CD4-positive, alpha-beta T cell (primary cell): Measurements from ENCODE around the gene LRP10. TPM values are rescaled to one million over a fixed set of nuclear protein-coding genes. Genes with fewer than 3 reads are reported as not detected.

Source experiments
- ATAC-seq: fragments of 200-7000 bp; cut with Tn5 transposase; one replicate; pipeline ENCODE4 v1.10.0; 2022; ENCODE audit warnings: mild to moderate bottlenecking; ENCODE audit not compliant: poor library complexity
- CTCF ChIA-PET: fragments of 350-600 bp; sonication (Branson Sonifier 250); formaldehyde crosslinking; loops from one replicate; lab custom pipeline; 2021; ENCODE audit warnings: antibody characterized with exemption, inconsistent platforms; lab: Charles Lee
- POLR2A ChIA-PET: fragments of 350-600 bp; sonication (Branson Sonifier 250); formaldehyde crosslinking; loops from one replicate; lab custom pipeline; 2021; ENCODE audit warnings: antibody characterized with exemption, inconsistent platforms; lab: Charles Lee
- DNase-seq, 14 experiments: peaks; one replicate each; pipeline ENCODE4 v3.0.0-alpha.2; 2013 to 2020; ENCODE audit warnings: mixed read lengths in 2 of 14
- H3K27ac ChIP-seq, 2 donors: one replicate each; pipeline versions ENCODE4 v1.5.1 to v1.7.0; 2013; ENCODE audit warnings: low read length in 2 of 2, low read depth in 1 of 2, mild to moderate bottlenecking in 1 of 2
- H3K27me3 ChIP-seq, 2 experiments: 1 replicate in 1 of 2; 2 replicates in 1 of 2; pipeline versions ENCODE4 v1.6.1 to v1.7.0; 2013; ENCODE audit warnings: low read length in 2 of 2, control low read depth in 1 of 2, mild to moderate bottlenecking in 1 of 2, moderate library complexity in 1 of 2; ENCODE audit not compliant: insufficient read depth in 2 of 2, control insufficient read depth in 1 of 2
- H3K36me3 ChIP-seq: one replicate; pipeline ENCODE4 v1.6.1; 2013; ENCODE audit warnings: low read length, control low read depth; ENCODE audit not compliant: insufficient read depth
- H3K4me1 ChIP-seq: one replicate; pipeline ENCODE4 v1.6.1; 2013; ENCODE audit warnings: low read length, control low read depth; ENCODE audit not compliant: insufficient read depth
- H3K4me3 ChIP-seq: one replicate; pipeline ENCODE4 v1.5.1; 2013; ENCODE audit warnings: mild to moderate bottlenecking, low read length, moderate library complexity
- H3K9me3 ChIP-seq, 2 experiments: 1 replicate in 1 of 2; 2 replicates in 1 of 2; pipeline versions ENCODE4 v1.6.1 to v1.7.0; 2013; ENCODE audit warnings: low read length in 2 of 2, mild to moderate bottlenecking in 2 of 2, control low read depth in 1 of 2, moderate library complexity in 1 of 2; ENCODE audit not compliant: control insufficient read depth in 1 of 2, insufficient read depth in 1 of 2
- H3K27ac Mint-ChIP-seq: one replicate; pipeline ENCODE4 v1.8.0; 2020; ENCODE audit warnings: mixed read lengths
- H3K27me3 Mint-ChIP-seq: one replicate; pipeline ENCODE4 v1.8.0; 2021; ENCODE audit warnings: mixed read lengths
- H3K36me3 Mint-ChIP-seq: one replicate; pipeline ENCODE4 v1.8.0; 2021; ENCODE audit warnings: low read depth, mixed read lengths
- H3K4me1 Mint-ChIP-seq: one replicate; pipeline ENCODE4 v1.8.0; 2021; ENCODE audit warnings: low read depth, mixed read lengths
- H3K4me3 Mint-ChIP-seq: one replicate; pipeline ENCODE4 v1.8.0; 2020; ENCODE audit warnings: mild to moderate bottlenecking, mixed read lengths
- H3K9me3 Mint-ChIP-seq: one replicate; pipeline ENCODE4 v1.8.0; 2020; ENCODE audit warnings: mixed read lengths
- CTCF ChIP-seq: fragments of 200-600 bp; IDR thresholded peaks from one replicate; pipeline ENCODE4 v1.8.0; 2022; ENCODE audit warnings: antibody characterized with exemption, mild to moderate bottlenecking
- intact Hi-C, 2 experiments: fragments of 100-400 bp; cut with DNase I in 1 of 2; cut with micrococcal nuclease in 1 of 2; formaldehyde crosslinking; loops; one replicate each; pipeline versions ENCODE4 v1.15.1 to v1.9.0; 2023 to 2025; cut with DNase I, micrococcal nuclease
- total RNA-seq, 174 experiments: library from RNA in 2 of 174; stranded (reverse) in 2 of 174; gene quantifications; one replicate each; pipeline ENCODE4 v1.2.3 and lab custom pipeline; 2021 to 2026

LRP10 gene
- total RNA-seq, 2 experiments from 2014 or later, result 52.4 to 54.6 TPM

GRCh38 chr14:22883173-22883976 lies 11.8 kb downstream of the LRP10 start, which contains the start of gene REM2:
REM2 (plus strand) TSS chr14:22883222; CDS start chr14:22883288, 66 bp downstream.
- Mint-ChIP-seq H3K4me3 (peak within 1 kb of the TSS; percentile 50), H3K9me3 (no peaks in the 10 kb centered on the region), H3K36me3 (peaks cover 18% of the 10 kb centered on the region), H3K27me3 (no peaks in the 10 kb centered on the region), H3K4me1 (peaks cover 61% of the 10 kb centered on the region), H3K27ac (peak within 1 kb of the TSS; percentile 93)
- H3K4me1 ChIP-seq, result peaks cover 49% of the 10 kb centered on the region
- no peak within 1 kb of the TSS for H3K27ac ChIP-seq
- H3K4me3 ChIP-seq, result no peak within 1 kb of the TSS
- no peaks in the 10 kb centered on the region for H3K9me3 ChIP-seq
- ChIA-PET POLR2A (interaction anchor here (0.8 to 8.8 kb wide), 7 partner anchors 11 to 117 kb away, joined by 3 to 97 read pairs (median 6); partner anchors contain the start of genes LRP10, OXA1L and RBM23), CTCF (interaction anchor here (1.2 to 6.1 kb wide), 3 partner anchors 12 to 186 kb away, joined by 3 to 67 read pairs (median 4); partner anchors contain the start of gene LRP10)
- no peak for DNase-seq
- intact Hi-C loops, result no loop called here
- no peak for ATAC-seq
- no peaks in the 10 kb centered on the region for H3K27me3 ChIP-seq
- peaks cover 13% of the 10 kb centered on the region for H3K36me3 ChIP-seq
- TF ChIP-seq CTCF, result no peak

GRCh38 chr14:22884076-22884737 lies 12.7 kb downstream of the LRP10 start:
- peak overlapping the region; percentile 50 for H3K4me3 Mint-ChIP-seq
- peaks cover 10% of the 10 kb centered on the region for H3K36me3 Mint-ChIP-seq
- POLR2A ChIA-PET, result interaction anchor here (0.7 to 8.8 kb wide), 7 partner anchors 12 to 314 kb away, joined by 3 to 97 read pairs (median 6); partner anchors contain the start of genes LRP10 and RBM23
- no peaks in the 10 kb centered on the region for H3K27me3 Mint-ChIP-seq
- H3K9me3 Mint-ChIP-seq, result no peaks in the 10 kb centered on the region
- no peak for TF ChIP-seq CTCF
- H3K4me3 ChIP-seq, result no peak overlapping the region
- no peak overlapping the region for H3K27ac ChIP-seq
- peak overlapping the region; percentile 93 for H3K27ac Mint-ChIP-seq
- H3K4me1 Mint-ChIP-seq, result peaks cover 64% of the 10 kb centered on the region
- no peak for ATAC-seq
- intact Hi-C loops, result no loop called here
- CTCF ChIA-PET, result interaction anchor here (1.5 to 6.1 kb wide), 2 partner anchors 13 to 62 kb away, joined by 3 to 67 read pairs; partner anchors contain the start of gene LRP10
- no peaks in the 10 kb centered on the region for H3K27me3 ChIP-seq
- peaks cover 5% of the 10 kb centered on the region for H3K36me3 ChIP-seq
- no peaks in the 10 kb centered on the region for H3K9me3 ChIP-seq
- DNase-seq, result no peak
- peaks cover 57% of the 10 kb centered on the region for H3K4me1 ChIP-seq

GRCh38 chr14:22884738-22885523 lies 13.4 kb downstream of the LRP10 start:
- peak overlapping the region; percentile 73 for H3K4me3 Mint-ChIP-seq
- no peak for TF ChIP-seq CTCF
- intact Hi-C loops, result no loop called here

More at GRCh38 chr14:22884738-22885523, 13.4 kb downstream of the LRP10 start:
- Mint-ChIP-seq H3K36me3 (peaks cover 4% of the 10 kb centered on the region), H3K27me3 (no peaks in the 10 kb centered on the region), H3K9me3 (no peaks in the 10 kb centered on the region), H3K27ac (peak overlapping the region; percentile 93), H3K4me1 (peaks cover 70% of the 10 kb centered on the region)
- H3K27ac ChIP-seq, result peak overlapping the region in 1 of 2 donors; percentile 4
- H3K9me3 ChIP-seq, result no peaks in the 10 kb centered on the region
- peaks cover 64% of the 10 kb centered on the region for H3K4me1 ChIP-seq
- no peak overlapping the region for H3K4me3 ChIP-seq
- no peaks in the 10 kb centered on the region for H3K36me3 ChIP-seq
- ChIA-PET CTCF (interaction anchor here (1.5 to 6.1 kb wide), 4 partner anchors 13 to 35 kb away, joined by 4 to 67 read pairs (median 10); partner anchors contain the start of genes LRP10 and RBM23), POLR2A (interaction anchor here (0.7 to 8.8 kb wide), 7 partner anchors 11 to 315 kb away, joined by 3 to 97 read pairs (median 8); partner anchors contain the start of genes LRP10 and RBM23)
- ATAC-seq, result no peak
- H3K27me3 ChIP-seq, result no peaks in the 10 kb centered on the region
- DNase-seq, result no peak
